NT2/D1 (cell line): Measurements from ENCODE around the gene TLE7.

Experiments used
- DNase-seq: peaks from one replicate; pipeline ENCODE4 v3.0.0-alpha.2; 2011; ENCODE audit warnings: low read depth, low spot score
- H3K27me3 ChIP-seq: 2 replicates; pipeline ENCODE4 v1.6.0; 2011; ENCODE audit warnings: mild to moderate bottlenecking; ENCODE audit not compliant: insufficient read length, insufficient read depth
- H3K36me3 ChIP-seq: 2 replicates; pipeline ENCODE4 v1.6.1; 2011; ENCODE audit warnings: mild to moderate bottlenecking, low read length, mixed read lengths; ENCODE audit not compliant: insufficient read depth, insufficient read length
- H3K4me1 ChIP-seq: 2 replicates; pipeline ENCODE4 v1.5.1; 2011; ENCODE audit not compliant: insufficient read depth, insufficient read length
- H3K4me3 ChIP-seq: 2 replicates; pipeline ENCODE4 v1.5.1; 2011; ENCODE audit warnings: low read depth; ENCODE audit not compliant: insufficient read length
- H3K9ac ChIP-seq: 2 replicates; pipeline ENCODE4 v1.6.0; 2011; ENCODE audit warnings: low read depth; ENCODE audit not compliant: insufficient read length
- H3K9me3 ChIP-seq: 2 replicates; pipeline ENCODE4 v1.5.1; 2011; ENCODE audit warnings: mild to moderate bottlenecking, low read length; ENCODE audit not compliant: insufficient read depth
- SUZ12 ChIP-seq: IDR thresholded peaks from 2 replicates; pipeline ENCODE4 v1.6.1; 2011; ENCODE audit not compliant: insufficient read length, insufficient read depth; ENCODE audit errors: extremely low read depth
- YY1 ChIP-seq: IDR thresholded peaks from 2 replicates; pipeline ENCODE4 v1.6.1; 2011; ENCODE audit not compliant: insufficient read length, insufficient read depth
- ZNF274 ChIP-seq: IDR thresholded peaks from 2 replicates; pipeline ENCODE4 v1.6.1; 2011; ENCODE audit warnings: mild to moderate bottlenecking, low read depth, low read length

TLE7 gene

DNA sequence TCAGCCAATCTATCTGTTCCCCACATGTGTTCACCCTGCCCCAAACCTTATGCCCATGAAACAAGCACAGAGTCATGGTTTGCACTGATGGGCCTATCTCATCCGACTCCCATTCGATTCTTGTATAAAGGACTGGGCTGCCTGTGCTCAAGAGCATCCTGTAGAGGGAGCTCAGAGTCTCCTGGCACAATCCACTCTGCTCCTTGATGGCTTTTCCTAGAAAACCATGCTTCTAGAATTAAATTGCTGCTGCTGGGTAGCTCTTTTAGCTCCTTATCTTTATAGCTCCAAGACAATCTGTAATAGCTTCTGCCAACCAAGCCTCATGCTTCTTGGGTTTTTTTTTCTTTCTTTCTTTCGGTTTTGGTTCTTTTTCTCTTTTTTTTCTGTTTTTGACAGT lies 37.6 kb upstream of the TLE7 start:
- TF ChIP-seq YY1 (no peak), SUZ12 (no peak), ZNF274 (no peak)
- Histone ChIP-seq H3K4me1 (no peaks in the 10 kb centered on the region), H3K27me3 (no peaks in the 10 kb centered on the region), H3K9ac (no peak overlapping the region), H3K4me3 (no peak overlapping the region), H3K36me3 (peaks cover 33% of the 10 kb centered on the region), H3K9me3 (no peaks in the 10 kb centered on the region)
- DNase-seq, result peak; percentile 20

DNA sequence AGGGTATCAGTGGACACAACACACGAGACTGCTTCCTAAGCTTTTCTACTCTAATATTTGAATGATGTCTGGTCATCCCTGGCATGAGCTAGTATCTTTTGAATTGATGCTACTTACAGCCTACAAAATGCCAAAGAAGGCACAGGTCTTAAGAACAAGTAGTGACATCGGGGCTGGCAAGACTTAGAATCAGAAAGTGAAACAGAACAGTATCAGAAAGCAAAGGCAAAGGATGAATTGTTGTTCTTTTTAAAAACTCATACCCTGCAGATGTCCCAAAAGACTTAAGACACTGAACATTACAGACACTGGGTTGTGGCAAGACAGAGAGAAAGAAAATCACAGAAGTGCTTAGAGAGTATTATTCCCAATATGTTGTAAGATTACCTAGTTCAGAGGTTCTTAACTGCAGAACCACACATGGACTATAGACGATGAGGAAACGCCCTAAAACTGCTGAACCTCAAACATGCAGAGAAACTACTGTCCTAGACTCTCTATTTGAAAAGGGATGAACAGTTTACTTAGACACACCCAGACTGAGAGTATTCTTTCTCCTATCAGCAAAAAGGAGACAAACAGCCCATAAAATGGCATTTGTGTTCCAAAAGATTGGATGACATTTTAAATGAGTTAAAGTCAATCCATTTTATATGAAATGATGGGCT lies 34.7 kb upstream of the TLE7 start:
- H3K4me1 ChIP-seq, result no peaks in the 10 kb centered on the region
- no peak for DNase-seq
- TF ChIP-seq YY1 (no peak), ZNF274 (no peak), SUZ12 (no peak)
- peaks cover 36% of the 10 kb centered on the region for H3K36me3 ChIP-seq
- H3K9me3 ChIP-seq, result no peaks in the 10 kb centered on the region
- H3K9ac ChIP-seq, result no peak overlapping the region
- no peaks in the 10 kb centered on the region for H3K27me3 ChIP-seq
- H3K4me3 ChIP-seq, result no peak overlapping the region

DNA sequence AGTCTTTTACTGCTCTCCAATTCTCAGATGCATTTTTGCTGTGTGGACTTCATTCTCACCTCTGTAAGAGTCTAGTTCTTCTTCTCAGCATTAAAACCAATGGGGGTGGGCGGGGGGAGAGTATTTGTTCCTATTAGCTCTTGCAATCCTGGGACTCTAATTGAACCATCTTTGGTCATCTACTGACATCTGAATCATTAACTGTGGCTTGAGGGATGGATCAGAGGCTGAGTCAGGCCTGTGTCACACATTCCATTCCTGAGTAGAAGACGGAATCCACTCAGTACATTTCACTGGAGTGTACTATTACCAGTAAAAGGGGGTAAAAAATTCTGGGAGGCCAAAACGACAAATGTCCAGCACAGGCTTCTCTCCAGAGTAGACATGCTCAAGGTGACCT lies 33.0 kb upstream of the TLE7 start:
- H3K9ac ChIP-seq, result no peak overlapping the region
- H3K4me1 ChIP-seq, result no peaks in the 10 kb centered on the region
- no peak for DNase-seq
- TF ChIP-seq YY1 (no peak), ZNF274 (no peak), SUZ12 (no peak)
- H3K36me3 ChIP-seq, result peaks cover 36% of the 10 kb centered on the region
- no peak overlapping the region for H3K4me3 ChIP-seq
- H3K27me3 ChIP-seq, result no peaks in the 10 kb centered on the region
- no peaks in the 10 kb centered on the region for H3K9me3 ChIP-seq

DNA sequence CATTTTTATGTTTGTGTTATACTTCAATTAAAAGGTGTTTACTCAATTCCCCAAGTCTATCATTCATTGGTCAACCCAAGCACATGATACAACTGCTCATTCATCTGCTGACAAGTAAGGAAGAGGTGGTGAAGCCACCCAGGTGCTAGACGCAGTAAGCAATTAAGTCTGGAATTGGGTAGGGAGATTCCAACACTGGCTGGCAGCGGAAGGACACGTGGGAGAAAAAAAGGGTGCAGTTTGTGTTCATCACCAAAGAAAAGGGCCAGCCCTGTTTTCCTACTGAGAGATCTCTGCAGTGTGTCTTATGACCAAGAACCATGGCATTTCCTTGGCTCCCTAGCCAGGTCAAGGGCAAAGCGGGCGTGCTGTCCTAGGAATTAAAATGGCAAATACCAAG lies 32.0 kb upstream of the TLE7 start:
- H3K4me1 ChIP-seq, result no peaks in the 10 kb centered on the region
- H3K36me3 ChIP-seq, result peaks cover 35% of the 10 kb centered on the region
- H3K9ac ChIP-seq, result no peak overlapping the region
- H3K9me3 ChIP-seq, result no peaks in the 10 kb centered on the region
- no peak overlapping the region for H3K4me3 ChIP-seq
- DNase-seq, result no peak
- no peaks in the 10 kb centered on the region for H3K27me3 ChIP-seq
- no peak for TF ChIP-seq ZNF274
- TF ChIP-seq YY1, result no peak
- TF ChIP-seq SUZ12, result no peak

DNA sequence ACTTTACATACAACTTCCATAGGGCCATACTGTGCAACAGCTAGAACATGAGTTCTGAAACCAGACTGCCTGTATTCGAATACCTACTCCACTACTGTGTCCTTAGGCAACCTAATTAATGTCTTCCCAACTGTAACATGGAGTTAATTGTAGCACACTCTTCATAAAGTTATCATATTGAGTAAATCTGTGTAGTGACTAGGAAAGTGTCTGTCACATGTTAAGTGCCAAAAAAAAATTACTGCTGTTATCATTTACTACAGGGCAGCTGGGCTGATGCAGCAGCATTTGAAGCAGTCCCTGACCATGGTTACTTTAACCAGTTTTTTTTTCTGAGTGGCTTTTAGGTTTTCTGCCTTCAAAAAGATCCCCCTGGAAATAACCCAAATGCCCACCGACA lies 31.1 kb upstream of the TLE7 start:
- Histone ChIP-seq H3K9ac (no peak overlapping the region), H3K27me3 (no peaks in the 10 kb centered on the region), H3K4me1 (no peaks in the 10 kb centered on the region), H3K36me3 (peaks cover 26% of the 10 kb centered on the region), H3K9me3 (no peaks in the 10 kb centered on the region), H3K4me3 (no peak overlapping the region)
- TF ChIP-seq YY1 (no peak), SUZ12 (no peak), ZNF274 (no peak)
- DNase-seq, result no peak

DNA sequence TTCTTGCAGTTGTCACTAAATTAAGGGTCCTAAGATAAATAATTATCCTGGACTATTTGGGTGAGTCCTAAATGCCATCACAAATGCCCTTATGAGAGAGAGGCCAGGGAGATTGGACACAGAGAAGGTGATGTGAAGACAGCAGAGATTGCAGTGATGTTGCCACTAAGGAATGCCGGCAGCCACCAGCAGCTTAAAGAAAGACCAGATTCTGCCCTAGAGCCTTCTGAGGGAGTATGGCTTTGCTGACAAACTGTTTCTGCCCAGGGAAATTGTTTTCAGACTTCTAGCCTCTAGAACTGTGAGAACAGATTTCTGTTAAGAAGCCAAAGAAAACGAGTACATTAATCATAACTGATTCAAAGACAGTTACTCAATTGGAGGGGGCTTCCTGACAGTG lies 30.2 kb upstream of the TLE7 start:
- Histone ChIP-seq H3K9me3 (no peaks in the 10 kb centered on the region), H3K27me3 (no peaks in the 10 kb centered on the region), H3K4me3 (no peak overlapping the region), H3K4me1 (no peaks in the 10 kb centered on the region), H3K9ac (no peak overlapping the region), H3K36me3 (peaks cover 19% of the 10 kb centered on the region)
- no peak for DNase-seq
- no peak for TF ChIP-seq YY1
- TF ChIP-seq SUZ12, result no peak
- no peak for TF ChIP-seq ZNF274

DNA sequence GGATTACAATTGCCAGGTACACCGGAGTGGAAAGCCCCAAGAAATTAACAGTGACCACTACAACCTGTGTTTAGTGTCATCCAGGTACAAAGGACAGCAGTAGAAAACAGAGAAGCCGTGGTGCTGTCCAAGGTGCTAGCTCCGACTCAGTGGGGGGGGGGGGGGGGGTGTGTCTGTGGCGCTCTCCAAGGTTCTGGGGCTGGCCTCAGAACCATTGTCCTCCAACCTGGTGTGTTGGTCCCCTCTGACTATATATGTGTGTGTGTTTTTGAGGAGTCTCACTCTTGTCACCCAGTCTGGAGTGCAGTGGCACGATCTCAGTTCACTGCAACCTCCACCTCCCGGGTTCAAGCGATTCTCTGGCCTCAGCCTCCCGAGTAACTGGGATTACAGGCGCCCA lies 26.0 kb upstream of the TLE7 start:
- DNase-seq, result no peak
- Histone ChIP-seq H3K36me3 (no peaks in the 10 kb centered on the region), H3K4me1 (no peaks in the 10 kb centered on the region), H3K4me3 (no peak overlapping the region), H3K9me3 (no peaks in the 10 kb centered on the region), H3K27me3 (no peaks in the 10 kb centered on the region), H3K9ac (no peak overlapping the region)
- TF ChIP-seq ZNF274 (no peak), SUZ12 (no peak), YY1 (no peak)
